ENCODE results near the gene ZBTB7C. TPM values are rescaled to one million over a fixed set of nuclear protein-coding genes. Genes with fewer than 3 reads are reported as not detected.

Gene ZBTB7C
- total and polyA plus RNA-seq, 4 donors: 0.19 to 1.1 (median 0.45) TPM

DNA sequence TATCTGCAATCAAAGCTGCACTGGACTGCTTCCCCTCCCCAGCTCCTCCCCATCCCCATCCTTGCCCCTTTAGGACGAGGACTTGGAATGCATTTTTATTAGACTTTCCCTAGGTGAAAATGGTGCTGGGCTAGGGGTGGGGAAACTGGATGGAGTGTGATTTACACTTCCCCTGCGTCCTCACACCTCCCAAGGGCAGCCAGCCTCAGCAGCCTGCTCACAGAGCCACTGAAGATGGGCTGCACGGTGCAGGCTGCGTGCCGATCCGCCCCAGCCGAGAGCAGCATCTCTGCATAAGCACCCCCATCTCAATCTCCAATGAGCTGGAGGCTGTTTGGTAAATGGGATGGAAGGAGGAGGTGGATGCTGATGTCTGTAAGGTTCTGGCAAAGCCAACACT is 87.6 kb downstream of the ZBTB7C start:
- Histone ChIP-seq H3K4me1 (ENCODE audit: control insufficient read depth in 4 of 4, insufficient read depth in 4 of 4, low read length in 3 of 4) (peaks cover 0 to 3% (median 0%) of the 10 kb centered on the region in 4 donors), H3K4me3 (ENCODE audit: low read depth in 1 of 3, low read length in 3 of 3) (no peak overlapping the region), H3K27me3 (ENCODE audit: control insufficient read depth in 4 of 4, insufficient read depth in 4 of 4, low read length in 3 of 4) (no peaks in the 10 kb centered on the region), H3K27ac (ENCODE audit: low read depth in 1 of 2, low read length in 2 of 2) (no peak overlapping the region), H3K9me3 (ENCODE audit: control insufficient read depth in 4 of 4, low read length in 3 of 4) (no peaks in the 10 kb centered on the region), H3K36me3 (ENCODE audit: control insufficient read depth in 4 of 4, insufficient read depth in 3 of 4, low read depth in 1 of 4, low read length in 3 of 4) (no peaks in the 10 kb centered on the region), H3K9ac (ENCODE audit: low read depth in 1 of 2, low read length in 2 of 2) (no peak overlapping the region)
- WGBS: 88% methylated on average over 7 of the region's 7 CpGs
- no peak for TF ChIP-seq YY1 (IDR thresholded peaks at IDR 0.05)
- TF ChIP-seq, protein P1, sequence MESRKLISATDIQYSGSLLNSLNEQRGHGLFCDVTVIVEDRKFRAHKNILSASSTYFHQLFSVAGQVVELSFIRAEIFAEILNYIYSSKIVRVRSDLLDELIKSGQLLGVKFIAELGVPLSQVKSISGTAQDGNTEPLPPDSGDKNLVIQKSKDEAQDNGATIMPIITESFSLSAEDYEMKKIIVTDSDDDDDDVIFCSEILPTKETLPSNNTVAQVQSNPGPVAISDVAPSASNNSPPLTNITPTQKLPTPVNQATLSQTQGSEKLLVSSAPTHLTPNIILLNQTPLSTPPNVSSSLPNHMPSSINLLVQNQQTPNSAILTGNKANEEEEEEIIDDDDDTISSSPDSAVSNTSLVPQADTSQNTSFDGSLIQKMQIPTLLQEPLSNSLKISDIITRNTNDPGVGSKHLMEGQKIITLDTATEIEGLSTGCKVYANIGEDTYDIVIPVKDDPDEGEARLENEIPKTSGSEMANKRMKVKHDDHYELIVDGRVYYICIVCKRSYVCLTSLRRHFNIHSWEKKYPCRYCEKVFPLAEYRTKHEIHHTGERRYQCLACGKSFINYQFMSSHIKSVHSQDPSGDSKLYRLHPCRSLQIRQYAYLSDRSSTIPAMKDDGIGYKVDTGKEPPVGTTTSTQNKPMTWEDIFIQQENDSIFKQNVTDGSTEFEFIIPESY (IDR thresholded peaks at IDR 0.05): no peak
- no peak for TF ChIP-seq GABPA (IDR thresholded peaks at IDR 0.05 in 1 of 2, conservative IDR thresholded peaks at IDR 0.05 in 1 of 2)
- TF ChIP-seq RAD21 (IDR thresholded peaks at IDR 0.05): no peak
- TF ChIP-seq EGR1 (IDR thresholded peaks at IDR 0.05; ENCODE audit: low read depth in 2 of 2): no peak
- TF ChIP-seq FOXA2 (IDR thresholded peaks at IDR 0.05): no peak
- TF ChIP-seq FOXA1 (IDR thresholded peaks at IDR 0.05): no peak
- no peak for TF ChIP-seq JUND (IDR thresholded peaks at IDR 0.05)
- TF ChIP-seq, protein P2, sequence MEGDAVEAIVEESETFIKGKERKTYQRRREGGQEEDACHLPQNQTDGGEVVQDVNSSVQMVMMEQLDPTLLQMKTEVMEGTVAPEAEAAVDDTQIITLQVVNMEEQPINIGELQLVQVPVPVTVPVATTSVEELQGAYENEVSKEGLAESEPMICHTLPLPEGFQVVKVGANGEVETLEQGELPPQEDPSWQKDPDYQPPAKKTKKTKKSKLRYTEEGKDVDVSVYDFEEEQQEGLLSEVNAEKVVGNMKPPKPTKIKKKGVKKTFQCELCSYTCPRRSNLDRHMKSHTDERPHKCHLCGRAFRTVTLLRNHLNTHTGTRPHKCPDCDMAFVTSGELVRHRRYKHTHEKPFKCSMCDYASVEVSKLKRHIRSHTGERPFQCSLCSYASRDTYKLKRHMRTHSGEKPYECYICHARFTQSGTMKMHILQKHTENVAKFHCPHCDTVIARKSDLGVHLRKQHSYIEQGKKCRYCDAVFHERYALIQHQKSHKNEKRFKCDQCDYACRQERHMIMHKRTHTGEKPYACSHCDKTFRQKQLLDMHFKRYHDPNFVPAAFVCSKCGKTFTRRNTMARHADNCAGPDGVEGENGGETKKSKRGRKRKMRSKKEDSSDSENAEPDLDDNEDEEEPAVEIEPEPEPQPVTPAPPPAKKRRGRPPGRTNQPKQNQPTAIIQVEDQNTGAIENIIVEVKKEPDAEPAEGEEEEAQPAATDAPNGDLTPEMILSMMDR (IDR thresholded peaks at IDR 0.05; ENCODE audit: low read depth, low read length, missing input control): no peak
- TF ChIP-seq, protein P3, sequence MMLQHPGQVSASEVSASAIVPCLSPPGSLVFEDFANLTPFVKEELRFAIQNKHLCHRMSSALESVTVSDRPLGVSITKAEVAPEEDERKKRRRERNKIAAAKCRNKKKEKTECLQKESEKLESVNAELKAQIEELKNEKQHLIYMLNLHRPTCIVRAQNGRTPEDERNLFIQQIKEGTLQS (IDR thresholded peaks at IDR 0.05): no peak
- TF ChIP-seq TAF1 (conservative IDR thresholded peaks at IDR 0.05): no peak
- TF ChIP-seq, protein P4, sequence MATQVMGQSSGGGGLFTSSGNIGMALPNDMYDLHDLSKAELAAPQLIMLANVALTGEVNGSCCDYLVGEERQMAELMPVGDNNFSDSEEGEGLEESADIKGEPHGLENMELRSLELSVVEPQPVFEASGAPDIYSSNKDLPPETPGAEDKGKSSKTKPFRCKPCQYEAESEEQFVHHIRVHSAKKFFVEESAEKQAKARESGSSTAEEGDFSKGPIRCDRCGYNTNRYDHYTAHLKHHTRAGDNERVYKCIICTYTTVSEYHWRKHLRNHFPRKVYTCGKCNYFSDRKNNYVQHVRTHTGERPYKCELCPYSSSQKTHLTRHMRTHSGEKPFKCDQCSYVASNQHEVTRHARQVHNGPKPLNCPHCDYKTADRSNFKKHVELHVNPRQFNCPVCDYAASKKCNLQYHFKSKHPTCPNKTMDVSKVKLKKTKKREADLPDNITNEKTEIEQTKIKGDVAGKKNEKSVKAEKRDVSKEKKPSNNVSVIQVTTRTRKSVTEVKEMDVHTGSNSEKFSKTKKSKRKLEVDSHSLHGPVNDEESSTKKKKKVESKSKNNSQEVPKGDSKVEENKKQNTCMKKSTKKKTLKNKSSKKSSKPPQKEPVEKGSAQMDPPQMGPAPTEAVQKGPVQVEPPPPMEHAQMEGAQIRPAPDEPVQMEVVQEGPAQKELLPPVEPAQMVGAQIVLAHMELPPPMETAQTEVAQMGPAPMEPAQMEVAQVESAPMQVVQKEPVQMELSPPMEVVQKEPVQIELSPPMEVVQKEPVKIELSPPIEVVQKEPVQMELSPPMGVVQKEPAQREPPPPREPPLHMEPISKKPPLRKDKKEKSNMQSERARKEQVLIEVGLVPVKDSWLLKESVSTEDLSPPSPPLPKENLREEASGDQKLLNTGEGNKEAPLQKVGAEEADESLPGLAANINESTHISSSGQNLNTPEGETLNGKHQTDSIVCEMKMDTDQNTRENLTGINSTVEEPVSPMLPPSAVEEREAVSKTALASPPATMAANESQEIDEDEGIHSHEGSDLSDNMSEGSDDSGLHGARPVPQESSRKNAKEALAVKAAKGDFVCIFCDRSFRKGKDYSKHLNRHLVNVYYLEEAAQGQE (IDR thresholded peaks at IDR 0.05): no peak
- no peak for TF ChIP-seq HNF4G (IDR thresholded peaks at IDR 0.05)
- TF ChIP-seq NR2F2 (IDR thresholded peaks at IDR 0.05): no peak
- TF ChIP-seq RXRA (IDR thresholded peaks at IDR 0.05): no peak
- no peak for TF ChIP-seq HNF4A (conservative IDR thresholded peaks at IDR 0.05)
- no peak for DNase-seq (ENCODE audit: low spot score)

DNA sequence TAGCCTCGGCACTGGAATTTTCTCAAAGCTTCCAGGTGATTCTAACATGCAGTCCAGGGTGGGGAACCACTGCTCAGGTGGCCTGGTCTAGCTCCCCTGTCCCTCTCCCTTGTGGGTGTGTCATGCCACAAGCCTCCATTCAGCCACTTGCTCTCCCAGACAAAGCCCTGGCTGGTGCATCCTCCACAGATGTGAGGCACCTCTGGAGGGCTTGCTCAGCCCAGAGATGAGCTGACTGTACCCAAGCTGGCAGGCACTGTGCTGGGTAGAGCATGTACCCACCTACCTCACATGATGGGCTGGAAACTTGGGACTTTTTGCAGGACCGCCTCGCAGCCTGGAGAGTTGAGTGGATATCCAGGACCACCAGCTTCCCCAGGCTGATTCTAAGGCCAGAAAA is 88.1 kb downstream of the ZBTB7C start:
- no peak overlapping the region for H3K9ac ChIP-seq (ENCODE audit: low read depth in 1 of 2, low read length in 2 of 2)
- WGBS: 90% methylated on average over 3 of the region's 3 CpGs
- no peaks in the 10 kb centered on the region for H3K9me3 ChIP-seq (ENCODE audit: control insufficient read depth in 4 of 4, low read length in 3 of 4)
- no peaks in the 10 kb centered on the region for H3K36me3 ChIP-seq (ENCODE audit: control insufficient read depth in 4 of 4, insufficient read depth in 3 of 4, low read depth in 1 of 4, low read length in 3 of 4)
- no peak overlapping the region for H3K27ac ChIP-seq (ENCODE audit: low read depth in 1 of 2, low read length in 2 of 2)
- DNase-seq (ENCODE audit: low spot score): no peak
- peaks cover 0 to 3% (median 0%) of the 10 kb centered on the region in 4 donors for H3K4me1 ChIP-seq (ENCODE audit: control insufficient read depth in 4 of 4, insufficient read depth in 4 of 4, low read length in 3 of 4)
- H3K27me3 ChIP-seq (ENCODE audit: control insufficient read depth in 4 of 4, insufficient read depth in 4 of 4, low read length in 3 of 4): no peaks in the 10 kb centered on the region
- H3K4me3 ChIP-seq (ENCODE audit: low read depth in 1 of 3, low read length in 3 of 3): no peak overlapping the region
- TF ChIP-seq, protein P3 (IDR thresholded peaks at IDR 0.05): no peak
- no peak for TF ChIP-seq FOXA2 (IDR thresholded peaks at IDR 0.05)
- TF ChIP-seq, protein P5, sequence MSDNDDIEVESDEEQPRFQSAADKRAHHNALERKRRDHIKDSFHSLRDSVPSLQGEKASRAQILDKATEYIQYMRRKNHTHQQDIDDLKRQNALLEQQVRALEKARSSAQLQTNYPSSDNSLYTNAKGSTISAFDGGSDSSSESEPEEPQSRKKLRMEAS (IDR thresholded peaks at IDR 0.05): no peak
- TF ChIP-seq, protein P4 (IDR thresholded peaks at IDR 0.05): no peak
- TF ChIP-seq, protein P1 (IDR thresholded peaks at IDR 0.05): no peak
- TF ChIP-seq GABPA (IDR thresholded peaks at IDR 0.05 in 1 of 2, conservative IDR thresholded peaks at IDR 0.05 in 1 of 2): no peak

All from liver (tissue), 9 donors.